Epithelial cell of proximal tubule (primary cell): Measurements from ENCODE around the gene MGA. TPM values are rescaled to one million over a fixed set of nuclear protein-coding genes. Genes with fewer than 3 reads are reported as not detected.
"Not testable (repeated sequence)": the region's sequence is repeated elsewhere in the genome, so short reads cannot be mapped to it uniquely, and the experiment has no call there.

Source experiments
- DNase-seq: peaks from one replicate; pipeline ENCODE4 v3.0.0-alpha.2; 2011; ENCODE audit warnings: low read depth
- H3K4me3 ChIP-seq: 2 replicates; pipeline ENCODE4 v1.5.1; 2011; ENCODE audit warnings: low read depth, mild to moderate bottlenecking, low read length
- CTCF ChIP-seq: conservative IDR thresholded peaks from 2 replicates; pipeline ENCODE4 v1.5.1; 2012; ENCODE audit warnings: low read depth, mild to moderate bottlenecking, low read length
- total RNA-seq: library from RNA; depleted of rRNA; stranded (reverse); fragments of >200 nt; gene quantifications from 2 replicates; pipeline ENCODE4 v1.2.3, GENCODE V29; 2015

Gene MGA
- total RNA-seq, 1 donor from 2014 or later = 20.8 TPM

DNA sequence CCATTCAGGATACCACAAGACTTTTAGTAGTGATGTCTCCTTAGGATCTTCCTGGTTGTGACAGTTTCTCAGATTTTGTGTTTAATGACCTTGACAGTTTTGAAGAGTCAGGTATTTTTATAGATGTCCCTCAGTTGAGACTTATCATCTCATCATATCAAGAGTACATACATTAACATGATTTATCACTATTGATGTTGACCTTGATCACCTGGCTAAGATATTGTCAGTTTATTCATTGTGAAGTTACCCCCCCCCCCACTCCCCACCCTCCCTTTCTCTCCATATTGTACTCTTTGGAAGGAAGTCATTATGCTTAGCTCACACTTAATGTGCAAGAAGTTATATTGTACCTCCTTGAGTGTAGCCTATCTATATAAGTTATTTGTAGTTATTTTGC is 42.9 kb downstream of the MGA start:
- no peak overlapping the region for H3K4me3 ChIP-seq
- no peak for DNase-seq
- TF ChIP-seq CTCF = no peak

GRCh38 chr15:41713047-41713446 is 52.8 kb downstream of the MGA start:
- H3K4me3 ChIP-seq = no peak overlapping the region
- no peak for TF ChIP-seq CTCF
- DNase-seq = no peak

- no peak for DNase-seq
- H3K4me3 ChIP-seq = no peak overlapping the region
- no peak for TF ChIP-seq CTCF
Measured at GRCh38 chr15:41714291-41714690, 54.1 kb downstream of the MGA start.

- no peak overlapping the region for H3K4me3 ChIP-seq
- TF ChIP-seq CTCF = no peak
- DNase-seq = no peak
Measured at GRCh38 chr15:41716864-41717263, 56.7 kb downstream of the MGA start.

GRCh38 chr15:41727143-41727542 is 66.9 kb downstream of the MGA start:
- no peak for TF ChIP-seq CTCF
- no peak for DNase-seq
- H3K4me3 ChIP-seq = no peak overlapping the region

DNA sequence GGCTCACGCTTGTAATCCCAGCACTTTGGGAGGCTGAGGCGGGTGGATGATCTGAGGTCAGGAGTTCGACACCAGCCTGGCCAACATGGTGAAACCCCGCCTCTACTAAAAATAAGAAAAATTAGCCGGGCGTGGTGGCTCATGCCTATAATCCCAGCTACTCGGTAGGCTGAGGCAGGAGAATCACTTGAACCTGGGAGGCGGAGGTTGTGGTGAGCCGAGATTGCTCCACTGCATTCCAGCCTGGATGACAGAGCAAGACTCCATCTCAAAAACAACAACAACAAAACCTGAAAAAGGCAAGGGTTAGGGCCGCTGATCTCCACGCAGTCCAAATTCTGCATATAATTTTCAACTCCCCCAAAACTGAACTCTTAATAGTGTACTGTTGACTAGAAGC is 67.9 kb downstream of the MGA start:
- not testable (repeated sequence) for H3K4me3 ChIP-seq, DNase-seq

DNA sequence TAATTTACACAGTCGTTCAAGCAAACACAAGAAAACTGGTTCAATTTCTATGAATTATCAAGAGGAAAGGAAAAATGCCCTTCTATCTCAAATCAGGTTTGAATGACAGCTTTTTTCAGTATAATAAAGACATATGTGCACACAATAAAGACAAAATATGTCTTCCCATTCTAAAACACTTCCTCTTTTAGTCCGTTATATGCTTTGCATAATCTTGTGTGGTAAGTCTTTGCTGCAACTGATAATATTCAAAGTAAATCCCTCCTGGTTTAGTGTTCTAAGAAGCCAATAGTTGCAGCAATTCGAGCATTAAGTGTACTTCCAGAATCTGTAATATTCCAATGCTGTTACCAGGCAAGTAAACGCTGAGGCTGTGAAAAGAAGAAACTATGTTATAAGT is 70.3 kb downstream of the MGA start:
- no peak overlapping the region for H3K4me3 ChIP-seq
- TF ChIP-seq CTCF = no peak
- DNase-seq = no peak

GRCh38 chr15:41732483-41732882 is 72.3 kb downstream of the MGA start:
- no peak for TF ChIP-seq CTCF
- no peak overlapping the region for H3K4me3 ChIP-seq
- DNase-seq = no peak
